HG03460 (cell line): ENCODE data around the gene RITA1.
"Not testable (repeated sequence)": the region's sequence is repeated elsewhere in the genome, so short reads cannot be mapped to it uniquely, and the experiment has no call there.

Source experiments
- ATAC-seq: cut with Tn5 transposase; IDR thresholded peaks from one replicate; pipeline ENCODE4 v1.9.1; 2021; ENCODE audit not compliant: unreplicated experiment

Gene RITA1

DNA sequence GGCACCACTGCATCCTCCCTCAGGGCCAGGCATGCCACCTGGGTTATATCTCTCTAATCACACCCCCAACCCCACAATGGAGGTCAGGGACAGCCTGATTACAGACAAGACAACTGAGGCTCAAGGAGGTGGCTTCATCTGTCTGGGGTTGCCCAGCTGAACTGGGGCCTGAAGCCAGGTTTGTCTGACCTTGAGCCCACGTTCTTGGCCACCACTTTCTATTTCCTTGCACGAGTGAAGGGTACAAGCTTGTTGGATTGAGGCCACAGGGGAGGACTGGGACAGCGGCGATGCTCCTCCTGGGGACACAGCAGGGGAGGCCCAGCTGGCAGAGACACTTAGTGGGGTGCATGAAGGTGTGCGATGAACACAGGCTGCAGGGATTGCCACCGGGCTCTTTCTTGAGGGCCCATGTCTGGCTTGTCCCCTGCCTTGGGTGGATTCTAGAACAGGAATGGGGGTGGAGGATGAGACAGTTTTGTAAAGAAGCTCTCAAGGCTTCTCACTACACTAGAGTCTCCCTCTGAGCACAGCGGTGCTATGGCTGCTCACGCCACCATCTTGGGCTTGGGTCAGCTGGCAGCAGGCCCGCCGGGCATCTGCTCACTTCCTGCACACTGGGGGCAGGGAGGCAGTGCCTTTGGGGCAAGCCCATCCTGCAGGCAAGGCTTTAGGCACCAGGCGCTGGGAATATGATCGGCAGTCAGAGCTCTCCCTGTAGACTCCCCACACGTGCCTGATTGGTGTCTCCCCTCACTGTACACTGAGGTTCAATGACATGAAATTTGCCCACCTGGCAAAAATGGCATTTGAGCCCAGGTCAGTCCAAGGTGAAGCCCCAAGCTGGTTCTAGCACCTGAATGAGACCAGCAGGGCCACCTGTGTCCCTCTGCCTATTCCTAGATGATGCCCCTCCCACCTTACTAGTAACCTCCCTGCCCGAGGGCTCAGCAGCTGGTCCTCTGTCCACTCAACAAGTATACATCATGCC, 16.0 kb downstream of the RITA1 start:
- ATAC-seq = no peak

DNA sequence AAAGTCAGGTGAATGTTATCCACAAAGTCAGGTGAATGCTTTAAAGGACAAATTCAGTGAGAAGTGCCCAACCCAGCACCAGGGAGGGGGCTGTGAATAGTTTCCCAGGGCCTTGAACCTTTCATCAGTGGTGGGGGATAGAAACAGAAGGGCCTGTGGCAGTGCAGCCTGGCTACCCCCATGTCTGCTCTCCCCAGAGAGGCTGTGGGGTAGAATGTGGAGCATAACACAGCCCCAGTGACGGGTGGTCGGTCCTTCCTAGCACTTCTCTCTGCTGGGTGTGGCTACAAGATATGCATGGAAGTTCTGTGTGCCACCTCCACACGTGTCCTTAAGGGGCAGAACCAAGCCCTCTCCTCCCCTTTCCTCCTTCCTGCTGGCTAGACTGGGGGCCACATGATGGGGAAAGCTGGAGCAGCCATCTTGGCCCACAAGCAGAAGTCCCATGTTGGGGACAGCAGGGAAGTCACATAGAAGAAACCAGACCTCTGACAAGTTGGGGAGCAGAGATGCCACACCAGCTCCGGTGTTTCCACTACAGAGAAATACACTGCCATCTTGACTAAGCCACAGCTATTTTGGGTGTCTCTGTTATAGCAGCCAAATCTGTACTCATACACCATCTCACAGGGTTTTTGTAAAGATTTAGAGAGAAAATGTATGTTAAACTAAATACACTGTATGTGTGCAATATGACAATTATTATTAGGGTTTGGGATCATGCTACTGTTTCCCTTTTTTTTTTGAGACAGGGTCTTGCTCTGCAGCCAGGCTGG, 17.0 kb downstream of the RITA1 start:
- ATAC-seq = no peak

DNA sequence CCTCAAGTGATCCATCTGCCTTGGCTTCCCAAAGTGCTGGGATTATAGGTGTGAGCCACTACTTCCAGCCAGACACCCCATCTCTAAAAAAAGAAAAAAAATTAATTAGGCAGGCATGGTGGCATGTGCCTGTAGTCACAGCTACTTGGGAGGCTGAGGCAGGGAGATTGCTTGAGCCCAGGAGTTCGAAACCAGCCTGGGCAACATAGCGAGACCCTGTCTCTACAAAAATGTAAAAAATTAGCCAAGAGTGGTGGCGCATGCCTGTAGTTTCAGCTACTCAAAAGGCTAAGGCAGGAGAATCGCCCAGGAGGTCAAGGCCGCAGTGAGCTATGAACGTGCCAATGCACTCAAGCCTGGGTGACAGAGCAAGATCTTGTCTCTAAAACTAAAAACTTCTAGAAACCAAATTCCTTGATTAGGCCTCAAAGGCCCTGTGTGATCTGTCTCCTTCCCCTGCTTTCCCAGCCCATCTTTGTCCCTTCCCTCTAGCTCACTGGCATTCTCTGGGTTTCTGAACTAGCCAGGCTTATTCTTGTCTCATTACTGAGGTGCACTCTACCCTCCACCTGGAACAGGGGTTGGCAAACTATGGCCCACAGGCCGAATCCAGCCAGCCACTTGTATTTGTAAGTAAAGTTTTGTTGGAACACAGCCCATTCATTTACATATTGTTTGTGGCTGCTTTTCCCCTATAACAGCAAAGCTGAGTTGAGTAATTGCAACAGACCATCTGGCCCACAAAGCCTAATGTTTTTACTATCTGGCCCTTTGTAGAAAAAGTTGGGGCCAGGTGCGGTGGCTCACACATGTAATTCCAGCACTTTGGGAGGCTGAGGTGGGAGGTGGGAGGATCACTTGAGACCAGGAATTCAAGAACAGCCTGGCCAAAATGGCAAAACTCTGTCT, 18.6 kb downstream of the RITA1 start:
- no peak for ATAC-seq

DNA sequence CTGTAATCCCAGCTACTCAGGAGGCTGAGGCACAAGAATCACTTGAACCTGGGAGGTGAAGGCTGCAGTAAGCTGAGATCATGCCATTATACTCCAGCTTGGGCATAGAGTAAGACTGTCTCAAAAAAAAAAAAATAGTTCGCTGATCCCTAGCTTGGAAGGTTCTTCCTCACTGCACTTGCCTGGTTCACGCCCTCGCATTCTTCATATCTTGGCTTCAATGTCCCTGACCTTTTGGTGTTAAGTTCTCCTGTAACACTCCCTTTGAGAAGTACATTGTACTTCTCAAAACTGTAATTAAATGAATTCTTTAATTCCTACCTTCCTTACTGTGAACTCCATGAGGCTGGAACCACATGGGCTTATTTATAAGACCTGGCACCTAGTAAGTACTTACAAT, 19.3 kb downstream of the RITA1 start:
- ATAC-seq = no peak

DNA sequence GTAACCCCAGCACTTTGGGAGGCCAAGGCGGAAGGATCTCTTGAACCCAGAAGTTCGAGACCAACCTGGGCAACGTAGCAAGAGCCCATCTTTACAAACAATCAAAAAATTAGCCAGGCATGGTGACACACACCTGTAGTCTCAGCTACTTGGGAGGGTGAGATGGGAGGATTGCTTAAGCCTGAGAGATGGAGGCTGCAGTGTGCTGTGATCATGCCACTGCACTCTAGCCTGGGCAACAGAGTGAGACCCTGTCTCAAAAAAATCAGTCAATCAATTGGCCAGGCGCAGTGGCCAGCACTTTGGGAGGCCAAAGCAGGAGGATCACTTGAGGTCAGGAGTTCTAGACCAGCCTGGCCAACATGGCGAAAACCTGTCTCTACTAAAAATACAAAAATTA, 21.3 kb downstream of the RITA1 start:
- not testable (repeated sequence) for ATAC-seq

DNA sequence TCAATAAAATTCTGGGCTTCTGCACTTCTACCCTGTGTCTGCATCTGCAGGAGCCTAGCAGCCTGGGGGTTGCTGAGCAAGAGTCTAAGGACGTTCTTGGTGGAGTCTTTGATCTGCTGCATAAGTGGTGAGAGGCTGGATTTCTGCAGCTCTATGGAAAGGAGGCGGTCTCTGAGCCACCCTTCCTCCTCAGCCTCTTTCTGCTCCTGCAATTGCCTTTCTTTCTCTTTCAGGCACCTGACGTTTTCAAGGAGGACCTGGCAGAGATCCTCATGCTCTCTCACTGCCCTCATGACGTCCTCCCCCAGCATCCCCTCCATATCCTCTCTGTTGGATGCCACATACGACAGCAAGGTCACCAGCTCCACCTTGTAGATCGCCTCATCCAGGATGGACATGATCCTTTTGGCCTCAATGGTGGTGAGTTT, 22.1 kb downstream of the RITA1 start:
- no peak for ATAC-seq

DNA sequence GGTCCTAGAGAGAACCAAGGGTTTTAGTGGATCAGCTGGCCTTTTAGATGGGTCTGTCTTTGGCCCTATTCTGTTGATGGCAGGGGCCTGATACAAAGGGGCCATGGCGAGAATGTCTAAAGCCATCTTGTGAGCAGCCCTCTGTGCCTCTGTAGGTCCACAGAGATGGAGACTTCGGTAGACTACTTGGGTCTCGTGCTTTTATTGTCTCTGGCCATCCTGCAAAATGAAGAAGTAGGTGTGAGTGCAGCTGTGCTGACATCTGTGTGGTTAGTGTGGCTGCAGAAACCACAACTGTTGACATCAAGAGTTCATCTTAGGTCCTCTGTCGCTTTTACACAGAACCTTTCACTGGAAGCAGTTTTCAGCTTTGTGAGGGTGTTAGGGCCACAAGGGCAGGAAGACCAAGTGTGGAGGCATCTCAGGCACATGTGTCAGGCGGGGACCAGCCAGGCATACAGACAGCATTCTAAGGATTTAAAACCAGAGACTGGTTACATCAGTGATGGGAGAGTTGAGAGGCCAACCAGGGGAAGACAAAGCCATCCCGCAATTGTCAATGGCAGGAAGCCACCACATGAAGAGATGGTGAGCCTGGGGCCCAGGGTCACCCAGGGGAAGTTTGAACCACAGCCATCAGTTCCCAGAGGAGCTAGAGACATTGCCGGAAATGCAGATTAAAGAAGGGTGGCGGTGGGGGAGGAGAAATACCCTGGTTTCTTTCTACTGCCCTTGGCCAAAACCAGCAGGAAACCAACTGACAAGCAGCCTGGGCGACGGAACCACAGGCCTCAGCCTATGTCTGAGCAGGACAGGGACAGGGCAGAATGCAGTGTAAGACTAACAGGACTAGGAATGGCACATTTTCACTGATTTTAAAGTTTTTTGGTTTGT, 22.8 kb downstream of the RITA1 start:
- ATAC-seq = peak; percentile 75

DNA sequence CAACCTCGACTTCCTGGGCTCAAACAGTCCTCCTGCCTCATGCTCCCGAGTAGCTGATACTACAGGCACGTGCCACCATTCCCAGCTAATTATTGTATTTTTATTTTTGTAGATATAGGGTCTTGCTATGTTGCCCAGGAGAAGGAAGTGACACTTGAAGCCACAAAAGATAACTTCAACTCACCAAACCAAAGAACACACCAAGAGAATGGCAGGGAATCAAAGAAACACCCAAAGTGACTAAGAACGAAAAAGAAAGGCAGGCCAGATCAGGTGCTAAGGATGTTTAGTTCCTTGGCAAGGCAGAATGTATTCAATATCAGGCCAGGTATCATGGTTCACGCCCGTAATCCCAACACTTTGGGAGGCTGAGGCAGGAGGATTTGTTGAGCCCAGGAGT, 25.6 kb downstream of the RITA1 start:
- no peak for ATAC-seq

DNA sequence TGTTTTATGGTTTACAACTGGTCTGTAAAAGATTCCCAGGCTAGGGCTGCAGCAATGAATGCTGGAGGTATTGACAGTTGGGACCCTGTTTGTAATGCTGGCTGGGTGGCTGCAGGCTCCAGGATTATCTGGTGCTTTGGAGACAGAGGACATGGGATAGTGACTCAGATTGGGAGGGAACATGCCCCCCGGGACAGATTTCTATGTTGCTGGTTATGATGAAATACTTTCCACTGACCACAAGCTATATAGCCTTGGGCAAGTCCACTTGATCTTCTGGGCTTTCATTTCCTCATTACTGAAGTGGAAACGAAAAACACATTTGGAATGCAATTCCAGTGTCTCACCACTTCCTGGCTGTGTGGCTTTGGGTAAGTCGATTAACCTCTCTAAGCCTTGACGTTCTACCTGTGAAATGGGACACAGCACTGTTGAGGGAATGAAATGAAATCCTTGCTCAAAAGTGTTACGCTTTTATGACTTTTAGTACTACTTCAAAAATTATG, 29.4 kb downstream of the RITA1 start:
- ATAC-seq = no peak

DNA sequence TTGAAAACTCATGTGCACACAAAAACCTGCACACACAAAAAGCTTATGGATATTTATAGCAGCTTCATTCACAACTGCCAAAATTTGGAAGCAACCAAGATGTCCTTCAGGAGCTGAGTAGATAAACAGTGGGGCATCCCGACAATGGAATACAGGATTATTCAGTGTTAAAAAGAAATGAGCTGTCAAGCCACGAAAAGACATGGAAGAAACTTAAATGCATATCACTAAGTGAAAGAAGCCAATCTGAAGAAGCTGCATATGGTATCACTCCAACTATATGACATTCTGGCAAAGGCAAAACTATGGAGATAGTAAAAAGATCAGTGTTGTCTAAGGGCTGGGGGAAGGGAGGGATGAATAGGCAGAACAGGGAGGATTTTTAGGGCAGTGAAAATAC, 30.5 kb downstream of the RITA1 start:
- no peak for ATAC-seq

DNA sequence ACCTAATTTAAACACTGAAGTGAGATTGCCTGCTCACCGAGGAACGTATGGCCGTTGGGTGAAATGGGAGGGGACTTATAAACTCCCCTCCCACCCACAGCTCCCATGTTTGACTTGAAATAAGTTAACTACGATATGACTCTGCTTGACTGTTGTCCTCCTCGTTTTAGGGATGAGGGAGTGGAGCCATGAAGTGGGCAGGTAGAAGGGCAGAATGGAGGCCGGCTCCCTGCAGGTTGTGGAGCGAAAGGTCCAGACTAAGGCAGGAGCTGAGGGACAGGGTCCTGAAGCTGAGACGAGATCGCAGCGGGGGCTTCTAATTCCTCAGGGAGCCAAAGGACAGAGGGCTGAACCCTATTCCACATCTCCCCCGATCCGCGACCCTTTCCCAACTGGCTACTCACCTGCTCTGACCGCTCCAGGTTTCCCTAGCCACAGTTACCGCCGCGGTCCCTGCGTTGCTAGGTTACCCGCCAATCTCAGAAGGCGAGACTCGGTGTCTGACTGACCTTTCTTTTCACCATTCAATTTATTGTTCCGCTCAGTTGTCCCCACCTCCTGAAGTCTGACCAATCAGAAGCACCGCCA, 35.2 kb downstream of the RITA1 start:
- ATAC-seq = peak; percentile 0

DNA sequence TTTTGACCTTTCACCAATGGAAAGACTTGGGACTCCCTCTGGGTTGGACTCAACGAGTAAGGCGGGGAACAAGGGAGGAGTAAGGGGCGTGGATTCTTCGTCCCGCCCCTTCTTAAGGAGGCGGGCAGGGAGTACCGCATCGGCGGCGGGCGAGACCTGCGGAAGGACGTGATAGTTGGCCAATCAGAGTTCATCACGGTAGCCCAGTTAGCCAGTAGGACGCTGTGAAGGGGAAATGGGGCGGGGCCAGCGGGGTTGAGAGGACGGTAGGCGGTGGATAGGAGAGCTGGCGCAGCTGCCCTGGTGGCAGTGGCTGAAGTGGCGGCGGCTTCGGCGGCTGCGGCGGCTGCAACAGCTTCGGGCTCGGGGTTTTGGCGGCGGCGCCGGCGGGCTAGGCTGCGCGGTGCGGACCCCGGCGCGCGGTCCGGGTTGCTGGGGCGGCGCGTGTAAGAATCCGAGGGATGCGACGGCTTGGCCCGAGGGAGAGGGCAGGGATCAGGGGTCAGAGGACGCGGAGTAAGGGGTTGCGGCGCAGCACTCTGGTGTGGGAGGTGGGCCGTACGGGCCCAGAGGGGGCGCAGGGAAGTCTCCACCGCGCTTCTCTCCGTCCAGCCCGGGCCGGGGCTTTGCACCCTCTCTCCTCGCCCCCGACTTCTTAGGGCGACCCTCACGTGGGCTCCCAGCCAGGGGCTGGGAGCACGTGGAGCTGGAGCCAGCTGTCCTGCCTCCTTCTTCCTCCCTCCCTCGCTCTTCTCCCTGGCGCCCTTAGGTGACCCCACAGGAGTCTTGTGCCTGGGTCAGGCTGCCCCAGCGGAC, 35.9 kb downstream of the RITA1 start, which contains the start of gene TPCN1:
Gene TPCN1, plus strand, starts transcription at position 284 of the 816 bp plus-strand sequence. CDS start 5,389 bp downstream, outside the sequence.
- ATAC-seq = peak; percentile 86

DNA sequence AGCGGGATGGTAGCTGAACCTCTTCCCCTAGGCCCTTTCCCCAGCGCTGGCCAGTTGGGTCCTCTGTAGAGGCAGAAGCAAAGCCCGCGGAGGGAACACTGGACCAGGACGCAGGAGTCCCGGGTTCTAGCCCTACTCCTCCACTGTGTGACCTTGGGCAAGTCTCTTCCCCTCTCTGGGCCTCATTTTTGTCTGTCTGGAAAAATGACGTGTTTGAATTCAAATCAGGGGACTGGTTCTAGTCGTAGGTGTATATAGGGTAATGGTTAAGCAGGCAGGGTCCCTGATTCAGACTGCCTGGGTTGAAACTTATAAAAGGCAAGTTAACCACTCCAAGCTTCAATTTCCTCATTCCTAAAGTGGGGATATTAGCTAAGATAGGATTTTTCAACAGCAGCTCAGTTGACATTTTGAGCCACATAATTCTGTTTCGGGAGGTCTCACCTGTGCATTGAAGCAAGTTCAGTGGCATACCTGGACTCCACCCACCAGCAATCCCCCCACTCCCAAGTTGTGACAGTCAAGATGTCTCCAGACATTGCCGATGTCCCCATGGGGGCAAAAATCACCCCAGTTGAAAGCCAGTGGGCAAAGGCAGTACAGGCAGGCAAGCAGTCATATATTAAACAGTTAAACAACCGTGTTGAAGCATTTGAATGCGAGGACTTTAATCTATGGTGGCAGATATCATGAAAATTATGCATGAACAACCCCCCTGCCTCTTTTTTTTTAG, 36.6 kb downstream of the RITA1 start:
- ATAC-seq = no peak

DNA sequence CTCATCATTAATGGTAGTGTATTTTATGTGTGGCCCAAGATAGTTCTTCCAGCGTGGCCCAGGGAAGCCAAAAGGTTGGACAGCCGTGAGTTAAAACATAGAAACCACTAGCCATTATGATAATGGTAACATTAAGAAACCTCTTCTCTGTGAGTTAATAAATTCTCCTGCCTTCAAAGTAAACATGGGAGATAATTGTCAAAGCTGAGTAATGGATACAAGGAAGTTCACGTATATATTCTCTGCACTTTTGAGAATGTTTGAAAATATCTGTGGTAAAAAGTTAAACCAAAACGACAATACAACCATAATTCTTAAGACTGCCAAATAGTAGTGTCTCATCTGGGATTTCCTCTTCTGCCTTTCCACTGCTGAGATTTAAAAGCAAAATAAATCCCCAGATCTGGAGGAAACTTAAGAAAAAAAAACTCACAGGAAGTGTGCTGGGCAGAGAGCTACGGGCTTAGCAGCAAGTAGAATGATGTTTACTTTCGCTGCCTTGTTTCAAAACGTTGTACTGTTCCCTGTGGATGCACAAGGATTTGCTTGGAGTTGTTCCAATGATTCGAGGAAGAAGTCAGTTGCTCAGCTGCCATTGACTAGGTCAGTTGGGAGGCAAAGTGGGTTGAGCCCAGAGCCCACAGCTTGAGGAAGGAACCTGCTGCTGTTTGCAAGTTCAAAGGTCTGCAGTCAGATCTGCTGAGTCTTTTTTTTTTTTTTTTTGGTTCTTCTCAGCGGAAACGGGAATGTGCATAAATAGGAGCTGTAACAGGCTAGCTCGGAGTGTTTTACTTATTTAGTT, 37.4 kb downstream of the RITA1 start:
- no peak for ATAC-seq

DNA sequence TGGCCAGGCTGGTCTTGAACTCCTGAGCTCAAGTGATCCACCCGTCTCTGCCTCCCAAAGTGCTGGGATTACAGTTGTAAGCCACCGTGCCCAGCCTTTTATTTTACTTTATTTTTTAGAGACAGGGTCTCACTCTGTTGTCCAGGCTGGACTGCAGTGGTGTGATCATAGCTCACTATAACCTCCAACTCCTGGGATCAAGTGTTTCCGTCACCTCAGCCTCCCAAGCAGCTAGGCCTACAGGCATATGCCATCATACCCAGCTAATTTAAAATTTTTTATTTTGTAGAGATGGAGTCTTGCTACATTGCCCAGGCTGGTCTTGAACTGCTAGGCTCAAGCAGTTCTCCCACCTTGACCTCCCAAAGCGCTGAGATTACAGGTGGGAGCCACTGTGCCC, 39.4 kb downstream of the RITA1 start:
- no peak for ATAC-seq

DNA sequence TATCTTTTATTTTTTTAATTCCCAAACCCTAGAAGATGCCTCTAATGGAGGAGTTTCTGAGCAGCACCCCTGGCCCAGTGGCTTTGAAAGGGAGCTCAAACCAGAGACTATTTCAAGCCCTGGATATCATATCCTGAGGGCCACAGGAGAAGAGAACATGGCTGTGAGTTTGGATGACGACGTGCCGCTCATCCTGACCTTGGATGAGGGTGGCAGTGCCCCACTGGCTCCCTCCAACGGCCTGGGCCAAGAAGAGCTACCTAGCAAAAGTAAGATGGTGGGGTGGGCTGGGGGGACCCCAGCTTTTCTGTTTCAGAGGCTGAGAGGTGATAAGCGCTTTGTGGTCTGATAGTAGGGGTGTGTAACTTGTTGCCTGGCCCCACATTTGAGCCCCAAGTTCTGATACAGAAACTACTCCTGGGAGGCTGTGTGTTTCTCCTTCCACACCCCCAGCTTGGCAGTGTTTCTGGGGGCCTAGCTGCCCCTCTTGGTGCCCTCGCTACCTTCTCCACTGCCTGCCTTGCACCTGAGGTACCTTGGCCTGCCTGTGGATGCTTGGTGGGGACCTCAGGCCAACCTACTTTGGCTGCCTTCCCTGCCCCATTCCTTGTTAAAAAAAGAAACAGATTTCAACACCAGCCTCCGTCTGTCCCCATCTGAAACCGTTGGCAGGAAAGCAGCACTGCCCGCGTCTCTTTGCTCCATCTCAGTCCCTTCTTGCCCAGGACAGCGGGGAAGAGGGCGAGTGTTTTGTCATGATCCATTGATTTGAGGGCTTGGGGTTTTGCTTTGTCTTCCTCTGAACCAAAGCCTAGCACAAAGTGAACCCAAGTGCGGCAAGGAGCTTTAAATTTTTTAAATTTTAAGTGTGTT, 41.4 kb downstream of the RITA1 start:
- ATAC-seq = no peak
